ENCODE measurements around the gene DMRT2. TPM values are rescaled to one million over a fixed set of nuclear protein-coding genes. Genes with fewer than 3 reads are reported as not detected.

The DMRT2 gene
- total and polyA plus RNA-seq, 2 of the 8 experiments (the other 6 are each of a cell fraction or from before 2014, with no cell fraction given): 0.29 to 0.93 TPM

DNA sequence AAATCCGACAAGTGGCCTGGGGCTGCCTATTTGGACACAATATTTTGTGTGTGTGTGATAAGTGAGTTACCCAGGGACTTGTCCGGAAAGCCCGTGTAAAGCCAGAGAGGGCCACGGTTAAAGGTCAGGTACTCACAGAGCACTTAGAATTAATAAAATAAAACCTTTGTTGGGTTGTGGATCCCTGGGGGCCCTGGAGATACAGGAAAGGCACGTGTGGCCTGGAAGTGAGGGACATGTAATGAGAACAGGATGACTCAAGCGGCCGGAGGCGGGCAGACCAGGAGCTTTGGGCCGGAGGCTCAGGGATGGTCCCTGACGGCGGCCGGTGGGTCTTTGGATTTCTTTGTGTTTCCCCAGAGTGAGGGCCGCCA is 1.0 kb downstream of the DMRT2 start:
- Histone ChIP-seq H3K9ac (replicated peaks in 1 of 4; ENCODE audit: extremely low read depth in 1 of 4, low read depth in 3 of 4, low read length in 3 of 4) (no peak overlapping the region), H3K79me2 (ENCODE audit: control insufficient read depth in 1 of 2, insufficient read depth in 2 of 2, low read length in 2 of 2) (no peaks in the 10 kb centered on the region), H3K4me2 (ENCODE audit: insufficient read depth in 1 of 2, low read depth in 2 of 2, low read length in 2 of 2) (peak overlapping the region; percentile 67 to 78), H2BK5ac (ENCODE audit: low read depth, low read length) (no peak overlapping the region), H4K5ac (ENCODE audit: insufficient read length, low read depth, low read length) (no peak overlapping the region), H3K4me1 (replicated peaks in 1 of 4; ENCODE audit: control insufficient read depth in 3 of 4, insufficient read depth in 4 of 4, low read length in 3 of 4) (peaks cover 0 to 7% (median 0%) of the 10 kb centered on the region in 4 experiments; a peak in 1 of 7 replicates), H2BK12ac (ENCODE audit: low read depth, low read length) (no peak overlapping the region), H2BK20ac (ENCODE audit: low read length) (no peak overlapping the region), H3K14ac (ENCODE audit: insufficient read length) (no peak overlapping the region), H3K4ac (replicated peaks; ENCODE audit: insufficient read length, low read depth, low read length) (no peak overlapping the region), H2BK120ac (replicated peaks; ENCODE audit: low read depth, low read length) (no peak overlapping the region), H3K27me3 (replicated peaks in 1 of 4; ENCODE audit: control insufficient read depth in 3 of 4, extremely low read depth in 1 of 4, insufficient read depth in 3 of 4, low read length in 3 of 4) (peaks cover 8 to 48% (median 41%) of the 10 kb centered on the region in 4 experiments), H2AK5ac (ENCODE audit: low read depth, low read length) (no peak overlapping the region), H3K23me2 (ENCODE audit: low read depth, low read length) (peaks cover 4% of the 10 kb centered on the region; the same call in 1 of the 2 replicates), H2BK15ac (ENCODE audit: low read length) (no peak overlapping the region), H3K4me3 (ENCODE audit: extremely low read depth in 1 of 4, insufficient read depth in 2 of 4, low read depth in 3 of 4, low read length in 4 of 4) (peak overlapping the region; percentile 5 to 60 (median 38)), H3K79me1 (ENCODE audit: low read depth, low read length) (no peaks in the 10 kb centered on the region), H2AFZ (ENCODE audit: low read length) (peak overlapping the region; percentile 49; the same call in 1 of the 2 replicates), H3K23ac (ENCODE audit: insufficient read length) (no peak overlapping the region), H3K56ac (replicated peaks; ENCODE audit: insufficient read length, low read depth, low read length) (no peak overlapping the region), H3K27ac (ENCODE audit: low read depth, low read length) (no peak overlapping the region), H3K18ac (ENCODE audit: extremely low read depth, low read length) (no peak overlapping the region), H4K91ac (replicated peaks; ENCODE audit: insufficient read length, low read length) (no peak overlapping the region), H3K36me3 (ENCODE audit: control insufficient read depth in 2 of 4, insufficient read depth in 4 of 4, low read length in 3 of 4) (no peaks in the 10 kb centered on the region), H4K8ac (ENCODE audit: extremely low read depth, insufficient read depth, low read length) (no peak overlapping the region), H3K9me3 (ENCODE audit: insufficient read depth in 2 of 2, low read depth in 1 of 2, low read length in 1 of 2) (peaks cover 2 to 42% of the 10 kb centered on the region in 2 experiments; a peak in 2 of 4 replicates), H4K20me1 (replicated peaks in 1 of 2; ENCODE audit: control insufficient read depth in 1 of 2, insufficient read depth in 2 of 2, low read length in 2 of 2) (peaks cover 0 to 5% of the 10 kb centered on the region in 2 experiments)
- ChIA-PET CTCF (ENCODE audit: partially characterized antibody) (no interaction called here), POLR2A (ENCODE audit: partially characterized antibody) (no interaction called here)
- FAIRE-seq (no peak), DNase-seq (ENCODE audit: low read depth in 1 of 2, low spot score in 2 of 2) (no peak)
- 61% methylated on average over 13 of the region's 13 CpGs; no CpG with 5 or more reads in 1 of the 2 experiments for WGBS, 2 experiments (ENCODE audit: extremely low coverage in 1 of 2, insufficient coverage in 1 of 2, insufficient read length in 1 of 2, insufficient replicate concordance in 2 of 2, low coverage in 1 of 2, low lambda C conversion rate in 2 of 2, missing lambda C conversion rate in 1 of 2)
- TF ChIP-seq EP300 (IDR thresholded peaks at IDR 0.05; ENCODE audit: borderline replicate concordance in 1 of 2, low read depth in 2 of 2, low read length in 2 of 2) (no peak), EZH2 (IDR thresholded peaks at IDR 0.05; ENCODE audit: low read depth, low read length, severe bottlenecking) (peak; percentile 41)

Measured in H1 (cell line).